BLaER1 treated with 17β-estradiol and CSF1 and Interleukin-3, amounts not matched to agents 10 nM and 100 nM (cell line): ENCODE results near the gene PDZD4.

Experiments used
- H3K27ac ChIP-seq, 11 experiments: shearing (Covaris generic); formaldehyde crosslinking; 2 replicates each; pipeline ENCODE4 v1.8.1; 2022
- H3K27me3 ChIP-seq, 11 experiments: shearing (Covaris generic); formaldehyde crosslinking; 2 replicates each; pipeline ENCODE4 v1.8.1; 2022
- H3K36me3 ChIP-seq, 11 experiments: shearing (Covaris generic); formaldehyde crosslinking; 2 replicates each; pipeline ENCODE4 v1.8.1; 2022
- H3K4me1 ChIP-seq, 10 experiments: shearing (Covaris generic); formaldehyde crosslinking; 2 replicates each; pipeline ENCODE4 v1.8.1; 2022
- H3K4me2 ChIP-seq, 11 experiments: shearing (Covaris generic); formaldehyde crosslinking; 2 replicates each; pipeline ENCODE4 v1.8.1; 2022
- H3K4me3 ChIP-seq, 10 experiments: shearing (Covaris generic); formaldehyde crosslinking; 2 replicates each; pipeline ENCODE4 v1.8.1; 2022
- H3K9ac ChIP-seq, 11 experiments: shearing (Covaris generic); formaldehyde crosslinking; 2 replicates each; pipeline ENCODE4 v1.8.1; 2022
- H3K9me3 ChIP-seq, 11 experiments: shearing (Covaris generic); formaldehyde crosslinking; replicated peaks in 1 of 11; 2 replicates each; pipeline ENCODE4 v1.8.1; 2022
- H4K20me1 ChIP-seq, 11 experiments: shearing (Covaris generic); formaldehyde crosslinking; 2 replicates each; pipeline ENCODE4 v1.8.1; 2022
- Cebpa-rat ChIP-seq, 11 experiments: shearing (Covaris generic); IDR thresholded peaks; 2 replicates each; pipeline ENCODE4 v1.8.1; 2022

PDZD4 gene

DNA sequence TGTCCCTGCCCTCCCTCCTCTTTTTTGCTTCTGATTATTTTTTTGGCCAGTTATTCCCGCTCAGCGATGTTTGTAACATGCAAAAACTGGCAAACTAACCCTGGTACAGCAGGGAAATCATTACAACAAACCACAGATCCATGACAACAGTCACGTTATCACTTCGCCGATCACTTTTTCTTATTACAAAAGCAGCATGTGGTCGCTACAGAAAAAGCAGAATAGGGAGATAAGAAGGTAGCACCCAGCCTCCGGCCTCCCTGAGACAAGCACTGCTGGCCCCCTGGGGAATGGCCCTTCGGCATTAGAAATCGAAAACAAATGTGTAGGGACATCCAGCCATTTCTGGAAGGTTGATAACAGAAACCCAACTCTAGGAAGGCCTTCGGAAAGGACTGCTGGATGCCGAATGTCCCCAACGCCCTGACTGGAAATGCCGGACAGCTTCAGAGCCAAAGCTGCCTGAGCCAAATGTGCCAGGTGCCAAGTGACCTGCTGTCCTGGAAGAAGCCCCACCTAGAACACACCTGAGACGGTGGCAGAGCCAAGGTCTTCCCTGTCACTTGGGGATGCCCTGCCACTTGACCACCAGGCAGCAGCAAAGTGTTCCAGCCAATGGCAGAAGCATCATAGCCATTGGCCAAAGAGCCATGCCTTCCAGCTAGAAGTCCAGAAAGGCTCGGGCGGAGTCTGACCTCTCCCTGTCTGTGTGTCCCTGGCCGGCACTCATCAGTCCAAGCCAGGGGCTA is 39.1 kb downstream of the PDZD4 start:
- Histone ChIP-seq H3K4me3 (no peak overlapping the region), H3K4me2 (peak overlapping the region in 6 of 11 experiments; percentile 4 to 90 (median 80); a peak in 4 of 22 replicates), H3K9ac (peak overlapping the region in 2 of 11 experiments; percentile 13 to 18; a peak in 1 of 22 replicates), H3K4me1 (peaks cover 20 to 40% (median 31%) of the 10 kb centered on the region in 10 experiments), H4K20me1 (peaks cover 27 to 82% (median 72%) of the 10 kb centered on the region in 11 experiments; a peak in 21 of 22 replicates), H3K9me3 (peaks cover 3 to 56% (median 32%) of the 10 kb centered on the region in 11 experiments; a peak in 18 of 22 replicates), H3K27me3 (peaks cover 11 to 69% (median 47%) of the 10 kb centered on the region in 11 experiments; a peak in 18 of 22 replicates), H3K36me3 (peaks cover 8 to 65% (median 51%) of the 10 kb centered on the region in 11 experiments; a peak in 21 of 22 replicates), H3K27ac (no peak overlapping the region)
- no peak for TF ChIP-seq Cebpa-rat (IDR thresholded peaks at IDR 0.05)

DNA sequence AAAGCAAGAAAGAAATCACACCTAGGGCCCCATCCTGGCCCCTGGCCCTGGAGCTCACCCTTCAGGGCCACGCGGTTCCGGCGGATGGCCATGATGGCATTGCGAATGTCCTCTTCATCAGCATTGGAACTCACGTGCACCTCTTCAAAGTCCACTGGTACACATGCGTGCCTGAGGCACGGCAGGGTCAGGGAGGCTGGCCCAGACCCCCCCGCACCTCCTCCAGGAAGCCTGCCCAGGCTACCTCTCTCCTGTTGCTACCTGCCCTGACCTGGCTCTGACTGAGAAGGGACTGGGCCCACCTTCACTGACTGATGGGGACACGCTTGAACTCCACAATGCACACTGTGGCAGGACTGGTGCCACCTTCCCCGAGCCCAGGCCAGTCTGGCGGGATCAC is 40.7 kb downstream of the PDZD4 start:
- Histone ChIP-seq H3K36me3 (peaks cover 7 to 71% (median 56%) of the 10 kb centered on the region in 11 experiments; a peak in 21 of 22 replicates), H3K27me3 (peaks cover 13 to 83% (median 55%) of the 10 kb centered on the region in 11 experiments; a peak in 18 of 22 replicates), H3K27ac (no peak overlapping the region), H3K9ac (no peak overlapping the region; a peak in 1 of 22 replicates), H3K4me3 (no peak overlapping the region), H3K4me1 (peaks cover 11 to 37% (median 25%) of the 10 kb centered on the region in 10 experiments), H4K20me1 (peaks cover 27 to 83% (median 68%) of the 10 kb centered on the region in 11 experiments; a peak in 21 of 22 replicates), H3K4me2 (no peak overlapping the region), H3K9me3 (peaks cover 3 to 42% (median 20%) of the 10 kb centered on the region in 11 experiments; a peak in 18 of 22 replicates)
- no peak for TF ChIP-seq Cebpa-rat (IDR thresholded peaks at IDR 0.05)

DNA sequence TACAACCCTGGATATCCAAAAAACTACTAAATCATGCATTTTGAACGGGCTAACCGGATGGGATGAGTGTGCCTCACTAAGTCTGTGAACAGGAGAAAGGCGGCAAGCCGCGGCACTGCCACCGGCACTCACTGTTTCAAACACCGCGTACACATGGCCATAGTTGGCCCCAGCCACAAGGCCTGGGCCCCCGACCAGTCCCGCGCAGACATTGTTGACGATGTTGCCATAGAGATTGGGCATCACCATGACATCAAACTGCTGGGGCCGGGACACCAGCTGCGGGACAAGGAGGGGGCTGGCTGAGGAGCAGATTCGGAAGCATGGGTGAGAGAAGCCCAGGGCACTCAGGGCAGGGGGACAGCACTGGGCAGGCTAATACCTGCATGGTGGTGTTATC is 43.7 kb downstream of the PDZD4 start:
- no peak overlapping the region for H3K27ac ChIP-seq
- no peak overlapping the region for H3K9ac ChIP-seq
- peaks cover 0 to 33% (median 9%) of the 10 kb centered on the region in 11 experiments; a peak in 7 of 22 replicates for H3K9me3 ChIP-seq
- peaks cover 16 to 99% (median 59%) of the 10 kb centered on the region in 11 experiments; a peak in 21 of 22 replicates for H4K20me1 ChIP-seq
- H3K27me3 ChIP-seq: peaks cover 19 to 92% (median 56%) of the 10 kb centered on the region in 11 experiments; a peak in 19 of 22 replicates
- peaks cover 7 to 71% (median 53%) of the 10 kb centered on the region in 11 experiments; a peak in 21 of 22 replicates for H3K36me3 ChIP-seq
- H3K4me3 ChIP-seq: no peak overlapping the region
- no peak overlapping the region for H3K4me2 ChIP-seq
- no peak for TF ChIP-seq Cebpa-rat (IDR thresholded peaks at IDR 0.05)
- H3K4me1 ChIP-seq: peaks cover 14 to 46% (median 20%) of the 10 kb centered on the region in 10 experiments; a peak in 19 of 20 replicates

GRCh38 chrX:153784325-153784967 is 45.9 kb downstream of the PDZD4 start:
- H3K4me1 ChIP-seq: peaks cover 24 to 55% (median 37%) of the 10 kb centered on the region in 10 experiments
- no peak for TF ChIP-seq Cebpa-rat (IDR thresholded peaks at IDR 0.05)
- H3K27ac ChIP-seq: no peak overlapping the region
- peaks cover 0 to 41% (median 7%) of the 10 kb centered on the region in 11 experiments; a peak in 8 of 22 replicates for H3K9me3 ChIP-seq
- H3K27me3 ChIP-seq: peaks cover 0 to 74% (median 38%) of the 10 kb centered on the region in 11 experiments; a peak in 17 of 22 replicates
- no peak overlapping the region for H3K4me3 ChIP-seq
- peaks cover 0 to 97% (median 43%) of the 10 kb centered on the region in 11 experiments; a peak in 19 of 22 replicates for H4K20me1 ChIP-seq
- H3K4me2 ChIP-seq: no peak overlapping the region
- peaks cover 1 to 55% (median 36%) of the 10 kb centered on the region in 11 experiments; a peak in 17 of 22 replicates for H3K36me3 ChIP-seq
- H3K9ac ChIP-seq: no peak overlapping the region

DNA sequence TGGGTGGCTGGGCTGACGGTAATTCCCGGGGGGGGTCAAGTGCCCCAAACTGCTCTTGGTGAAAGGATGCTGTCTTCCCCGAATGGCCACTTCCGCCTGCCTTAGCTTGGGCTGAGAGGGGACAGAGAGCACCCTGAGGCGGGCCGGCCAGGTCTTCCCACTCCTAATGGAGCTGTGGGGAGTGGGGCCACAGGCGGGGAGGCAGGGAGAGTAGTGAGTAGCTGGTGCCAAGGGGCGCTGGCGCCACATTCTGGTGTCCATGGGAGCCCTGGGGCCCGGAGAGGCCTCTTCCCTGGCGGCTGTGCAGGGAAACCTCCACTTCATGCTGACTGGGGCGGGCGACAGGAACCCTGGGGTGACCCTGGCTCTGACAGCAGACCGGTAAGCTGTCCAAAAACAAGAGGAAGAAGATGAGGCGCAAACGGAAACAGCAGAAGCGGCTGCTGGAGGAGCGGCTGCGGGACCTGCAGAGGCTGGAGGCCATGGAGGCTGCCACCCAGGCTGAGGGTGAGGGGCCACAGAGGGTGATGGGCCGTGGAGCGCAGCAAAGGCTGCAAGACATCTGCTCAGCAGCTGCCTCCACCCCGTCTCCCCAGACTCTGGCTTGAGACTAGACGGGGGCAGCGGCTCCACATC is 46.8 kb downstream of the PDZD4 start:
- H3K4me2 ChIP-seq: 0 out of 22 replicates have a peak overlapping the region, but pooled peaks of 1 of the 11 experiments have one; percentile 77

GRCh38 chrX:153782871-153783270 is 47.5 kb downstream of the PDZD4 start:
- Histone ChIP-seq H3K9ac (no peak overlapping the region), H3K9me3 (peaks cover 0 to 41% (median 7%) of the 10 kb centered on the region in 11 experiments; a peak in 8 of 22 replicates), H3K27me3 (peaks cover 0 to 62% (median 37%) of the 10 kb centered on the region in 11 experiments; a peak in 16 of 22 replicates), H3K4me1 (peaks cover 24 to 66% (median 42%) of the 10 kb centered on the region in 10 experiments), H3K4me2 (peak overlapping the region in 5 of 11 experiments; percentile 28 to 90 (median 79); a peak in 2 of 22 replicates), H3K4me3 (no peak overlapping the region), H3K36me3 (peaks cover 0 to 39% (median 25%) of the 10 kb centered on the region in 11 experiments; a peak in 17 of 22 replicates), H4K20me1 (peaks cover 0 to 94% (median 29%) of the 10 kb centered on the region in 11 experiments; a peak in 16 of 22 replicates), H3K27ac (no peak overlapping the region)
- no peak for TF ChIP-seq Cebpa-rat (IDR thresholded peaks at IDR 0.05)

More for the DNA sequence above, 46.8 kb downstream of the PDZD4 start:
- Histone ChIP-seq H3K27me3 (peaks cover 0 to 68% (median 38%) of the 10 kb centered on the region in 11 experiments; a peak in 16 of 22 replicates), H3K4me3 (no peak overlapping the region), H3K27ac (no peak overlapping the region), H3K9me3 (peaks cover 0 to 41% (median 7%) of the 10 kb centered on the region in 11 experiments; a peak in 8 of 22 replicates), H3K9ac (no peak overlapping the region), H3K36me3 (peaks cover 0 to 45% (median 30%) of the 10 kb centered on the region in 11 experiments; a peak in 17 of 22 replicates), H3K4me1 (peaks cover 24 to 60% (median 38%) of the 10 kb centered on the region in 10 experiments), H4K20me1 (peaks cover 0 to 94% (median 36%) of the 10 kb centered on the region in 11 experiments; a peak in 17 of 22 replicates)
- no peak for TF ChIP-seq Cebpa-rat (IDR thresholded peaks at IDR 0.05)

DNA sequence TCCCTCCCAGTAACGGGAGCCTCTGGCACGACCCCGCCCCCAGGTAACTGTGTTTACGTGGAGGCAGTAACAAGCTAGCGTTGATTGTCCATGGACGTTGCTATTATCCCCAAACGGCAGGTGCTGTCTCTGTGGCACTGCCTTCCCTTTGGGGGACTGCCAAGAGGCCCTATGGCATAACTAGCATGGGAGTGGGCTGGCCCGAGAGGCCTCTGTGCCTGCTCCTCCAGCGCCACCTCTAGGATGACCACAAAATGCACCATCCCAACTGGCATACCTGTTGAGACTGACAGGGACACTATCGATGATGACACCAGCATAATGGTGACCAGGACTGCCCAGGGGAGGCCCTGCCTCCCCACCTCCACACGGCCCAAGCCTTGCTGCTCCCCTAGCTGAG is 48.0 kb downstream of the PDZD4 start:
- TF ChIP-seq Cebpa-rat (IDR thresholded peaks at IDR 0.05): no peak
- Histone ChIP-seq H3K9ac (no peak overlapping the region), H3K27me3 (peaks cover 0 to 56% (median 32%) of the 10 kb centered on the region in 11 experiments; a peak in 16 of 22 replicates), H3K36me3 (peaks cover 0 to 33% (median 19%) of the 10 kb centered on the region in 11 experiments; a peak in 14 of 22 replicates), H3K27ac (no peak overlapping the region), H3K9me3 (peaks cover 0 to 41% (median 7%) of the 10 kb centered on the region in 11 experiments; a peak in 8 of 22 replicates), H3K4me2 (peak overlapping the region in 9 of 11 experiments; percentile 74 to 92 (median 79); a peak in 15 of 22 replicates), H3K4me1 (peaks cover 24 to 71% (median 42%) of the 10 kb centered on the region in 10 experiments), H3K4me3 (no peak overlapping the region), H4K20me1 (peaks cover 0 to 94% (median 24%) of the 10 kb centered on the region in 11 experiments; a peak in 15 of 22 replicates)
